GM18907 (cell line): ENCODE measurements around the gene NARS2.
"Not testable (repeated sequence)": the region's sequence is repeated elsewhere in the genome, so short reads cannot be mapped to it uniquely, and the experiment has no call there.

ENCODE experiments used
- ATAC-seq: cut with Tn5 transposase; IDR thresholded peaks from one replicate; pipeline ENCODE4 v1.9.1; 2021; ENCODE audit warnings: mild to moderate bottlenecking, moderate library complexity; ENCODE audit not compliant: unreplicated experiment

Gene NARS2

DNA sequence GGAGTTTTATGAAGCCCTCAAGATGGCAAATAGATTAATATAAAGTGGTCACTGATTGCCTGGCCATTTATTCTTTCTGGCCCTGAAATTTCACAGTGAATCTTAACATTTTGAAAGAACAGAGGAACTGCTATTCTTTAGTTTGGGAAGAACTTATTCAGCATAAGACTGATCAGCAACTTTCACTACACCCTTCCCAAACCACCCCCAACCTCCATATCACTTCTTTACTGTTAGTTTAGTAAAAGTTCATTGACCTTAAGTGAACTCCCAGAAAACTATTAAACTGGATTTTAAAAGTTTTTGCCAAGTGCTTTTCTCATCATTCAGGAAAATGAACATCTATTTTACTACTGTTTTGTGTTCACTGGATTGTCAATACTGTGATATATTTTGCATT, 77.4 kb downstream of the NARS2 start:
- ATAC-seq: no peak

DNA sequence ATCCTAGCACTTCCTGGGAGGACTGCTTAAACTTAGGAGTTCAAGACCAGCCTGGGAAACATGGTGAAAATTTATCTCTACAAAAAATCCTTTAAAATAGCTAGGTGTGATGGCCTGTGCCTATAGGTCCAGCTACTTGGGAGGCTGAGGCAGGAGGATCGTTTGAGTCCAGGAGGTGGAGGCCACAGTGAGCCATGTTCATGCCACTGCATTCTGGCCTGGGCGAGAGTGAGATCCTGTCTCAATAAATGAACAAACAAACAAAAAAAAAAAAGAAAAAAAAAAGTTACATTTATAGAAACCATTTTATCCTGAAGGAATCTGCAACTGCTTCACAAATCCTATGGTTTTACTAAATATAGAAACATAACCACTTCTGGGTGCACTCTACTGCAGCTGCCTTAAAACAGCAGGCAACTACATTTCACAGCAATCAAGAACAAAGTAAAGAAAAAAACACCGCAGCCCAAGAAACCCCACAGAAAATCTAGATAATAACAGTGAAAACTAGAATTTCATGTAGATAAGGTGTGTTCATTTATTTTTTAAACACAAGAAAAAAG, 81.2 kb downstream of the NARS2 start:
- no peak for ATAC-seq

DNA sequence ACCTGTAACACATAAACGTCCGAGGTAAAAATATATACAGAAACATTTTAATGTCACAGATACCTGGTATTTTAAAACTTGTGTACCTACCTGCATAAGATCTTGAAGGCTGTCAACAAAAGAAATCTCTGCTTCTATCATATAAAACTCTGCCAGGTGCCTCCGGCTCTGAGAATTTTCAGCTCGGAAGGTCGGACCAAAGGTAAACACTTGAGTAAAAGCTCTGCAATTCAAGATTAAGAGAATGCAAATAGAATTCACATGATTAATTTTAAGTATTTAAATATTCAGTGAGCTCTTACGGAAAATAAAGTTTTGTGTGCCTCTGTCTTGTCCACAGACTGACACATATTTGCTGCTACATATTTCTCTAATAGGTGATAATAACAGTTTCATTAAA, 81.7 kb downstream of the NARS2 start:
- ATAC-seq: no peak

DNA sequence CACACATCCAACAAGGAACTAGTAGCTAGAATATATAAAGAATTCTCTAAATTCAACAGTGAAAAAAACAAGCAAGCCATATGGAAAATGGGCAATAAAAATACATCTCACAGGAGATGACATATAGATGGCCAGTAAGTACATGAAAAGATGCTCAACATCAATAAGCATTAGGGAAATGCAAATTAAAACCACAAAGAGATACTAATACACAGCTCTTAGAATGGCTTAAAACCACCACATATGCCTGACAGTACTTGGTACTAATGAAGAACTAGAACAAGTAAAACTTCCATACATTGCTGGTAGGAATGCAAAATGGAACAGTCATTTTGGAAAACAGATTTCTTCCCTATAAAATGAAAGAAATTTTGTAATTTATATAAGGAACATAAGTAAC, 85.5 kb downstream of the NARS2 start:
- ATAC-seq: no peak

- ATAC-seq: no peak
Observed at GRCh38 chr11:78478536-78478935, 96.1 kb downstream of the NARS2 start.

- no peak for ATAC-seq
Observed at GRCh38 chr11:78476066-78476465, 98.6 kb downstream of the NARS2 start.

GRCh38 chr11:78474451-78474850, 100.2 kb downstream of the NARS2 start:
- ATAC-seq: no peak

DNA sequence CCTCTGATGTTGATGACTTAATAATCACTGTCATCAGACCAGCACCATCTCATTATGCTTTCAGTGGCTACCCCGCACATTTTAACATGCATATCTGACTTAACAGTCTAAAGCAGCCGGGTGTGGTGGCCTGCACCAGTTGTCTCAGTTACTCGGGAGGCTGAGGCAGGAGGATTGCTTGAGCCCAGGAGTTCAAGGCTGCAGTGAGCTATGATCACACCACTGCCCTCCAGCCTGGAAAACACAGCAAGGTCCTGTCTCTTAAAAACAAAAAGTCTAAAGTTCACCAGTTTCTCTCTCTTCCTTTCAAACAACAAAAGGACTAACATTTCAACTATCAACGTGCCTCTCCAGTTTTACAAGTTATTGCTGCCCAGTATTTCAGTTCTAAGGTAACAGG, 101.8 kb downstream of the NARS2 start:
- no peak for ATAC-seq

GRCh38 chr11:78472382-78472781, 102.3 kb downstream of the NARS2 start:
- no peak for ATAC-seq

DNA sequence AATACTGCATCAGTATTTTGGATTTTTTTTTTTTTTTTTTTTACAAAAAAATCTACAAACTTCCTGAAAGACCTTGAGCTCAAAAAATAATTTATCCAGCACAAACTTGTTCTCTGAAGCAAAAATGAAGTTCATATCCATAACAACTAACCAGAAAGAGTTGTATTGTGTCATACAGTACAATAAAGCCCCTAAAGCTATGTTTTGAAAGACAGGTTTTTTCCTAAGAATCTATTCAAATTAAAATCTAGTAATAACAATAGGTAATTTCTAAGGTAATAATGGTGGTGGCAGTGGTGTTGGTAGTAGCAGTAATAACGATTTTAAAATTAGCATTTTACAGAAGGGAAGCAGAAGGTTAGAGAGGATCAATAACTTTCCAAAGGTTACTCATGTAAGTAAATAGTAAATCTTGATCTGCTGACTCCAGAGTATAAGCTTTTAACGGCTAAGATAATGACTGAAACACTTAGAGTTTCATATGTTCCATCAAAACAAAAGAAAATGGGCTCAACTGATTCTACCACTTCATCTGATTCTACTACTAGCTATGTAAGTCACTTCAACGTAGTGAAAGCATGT, 103.7 kb downstream of the NARS2 start:
- no peak for ATAC-seq

GRCh38 chr11:78469896-78470295, 104.8 kb downstream of the NARS2 start:
- no peak for ATAC-seq

GRCh38 chr11:78467931-78468330, 106.7 kb downstream of the NARS2 start:
- ATAC-seq: no peak

DNA sequence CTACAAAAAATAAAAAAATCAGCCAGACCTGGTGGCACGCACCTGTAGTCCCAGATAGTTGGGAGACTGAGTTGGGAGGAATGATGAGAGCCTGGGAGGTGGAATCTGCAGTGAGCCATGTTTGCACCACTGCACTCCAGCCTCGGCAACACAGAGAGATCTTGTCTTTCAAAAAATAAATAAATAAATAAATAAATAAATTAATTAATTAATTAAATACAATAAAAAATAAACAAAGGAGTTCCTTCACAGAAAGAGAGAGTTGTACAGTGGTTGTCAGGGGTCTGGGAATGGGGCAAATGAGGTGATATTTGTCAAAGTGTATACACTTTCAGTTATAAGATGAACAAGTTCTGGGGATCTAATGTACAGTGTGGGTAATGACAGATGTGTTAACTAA, 107.3 kb downstream of the NARS2 start:
- ATAC-seq: no peak

DNA sequence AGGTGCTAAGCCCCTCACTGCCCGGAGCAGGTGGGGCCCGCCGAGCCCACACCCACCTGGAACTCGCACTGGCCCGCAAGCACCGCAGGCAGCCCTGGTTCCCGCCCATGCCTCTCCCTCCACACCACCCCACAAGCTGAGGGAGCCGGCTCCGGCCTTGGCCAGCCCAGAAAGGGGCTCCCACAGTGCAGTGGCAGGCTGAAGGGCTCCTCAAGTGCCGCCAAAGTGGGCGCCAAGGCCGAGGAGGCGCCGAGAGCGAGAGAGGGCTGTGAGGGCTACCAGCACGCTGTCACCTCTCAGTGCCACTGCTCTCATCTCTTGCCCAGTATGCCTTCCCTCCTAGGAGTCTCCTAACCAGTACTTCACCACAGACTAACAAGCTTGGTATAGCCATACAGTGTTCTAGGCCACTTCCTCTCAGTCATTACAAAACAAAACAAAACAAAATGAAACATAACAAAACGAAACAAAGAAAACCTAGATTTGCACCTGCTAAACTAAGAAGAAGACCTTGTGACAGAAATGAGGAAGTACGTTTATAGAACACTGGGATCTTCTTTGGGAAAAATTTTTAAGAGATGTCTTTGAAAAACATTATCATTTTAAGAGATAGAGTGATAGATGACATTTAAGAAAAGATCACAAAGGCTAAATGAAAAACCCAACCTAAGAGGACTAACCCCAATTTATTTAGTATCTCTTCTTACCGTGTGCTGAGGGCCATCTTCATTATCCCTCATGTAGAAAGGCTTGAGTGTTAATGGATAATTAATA, 109.3 kb downstream of the NARS2 start:
- peak; percentile 98 for ATAC-seq

GRCh38 chr11:78464787-78465168, 109.9 kb downstream of the NARS2 start:
- not testable (repeated sequence) for ATAC-seq

- no peak for ATAC-seq
Observed at GRCh38 chr11:78460471-78460870, 114.2 kb downstream of the NARS2 start.

- no peak for ATAC-seq
Observed at GRCh38 chr11:78459738-78460137, 114.9 kb downstream of the NARS2 start.

DNA sequence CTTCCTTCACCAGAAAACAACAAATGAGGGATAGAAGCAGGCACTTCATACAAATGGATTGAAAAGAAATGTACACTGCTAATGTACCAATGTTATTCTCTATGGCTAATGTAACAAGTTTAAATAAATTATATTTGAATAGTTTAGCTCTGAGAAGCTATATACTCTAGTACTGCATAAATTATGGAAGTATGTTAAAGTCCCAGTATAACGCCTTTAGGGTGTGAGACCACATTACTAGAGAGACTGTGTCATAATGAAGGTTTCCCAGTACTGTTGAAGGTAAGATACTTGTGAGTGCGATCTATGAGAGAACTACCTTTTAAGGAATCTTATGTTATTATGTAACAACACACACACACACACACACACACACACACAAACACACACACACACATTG, 117.2 kb downstream of the NARS2 start:
- no peak for ATAC-seq

GRCh38 chr11:78453140-78453935, 121.3 kb downstream of the NARS2 start:
- no peak for ATAC-seq

GRCh38 chr11:78451371-78452150, 123.1 kb downstream of the NARS2 start:
- no peak for ATAC-seq

DNA sequence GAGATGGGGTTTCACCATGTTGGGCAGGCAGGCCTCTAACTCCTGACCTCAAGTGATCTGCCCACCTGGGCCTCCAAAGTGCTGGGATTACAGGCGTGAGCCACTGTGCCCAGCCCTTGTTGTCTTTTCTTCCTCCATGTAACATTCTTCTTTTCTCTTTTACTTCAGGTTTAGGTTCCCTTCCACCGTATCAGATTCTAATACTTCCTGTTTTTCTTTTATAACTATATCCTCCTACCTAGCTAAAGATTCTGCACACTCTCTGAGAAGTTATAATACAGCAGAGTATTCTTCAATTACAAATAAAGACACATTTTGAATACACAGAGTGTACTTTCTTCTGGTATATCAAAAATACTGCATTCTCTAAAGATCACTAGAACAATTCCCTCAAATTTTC, 123.8 kb downstream of the NARS2 start:
- no peak for ATAC-seq
